HepG2 (cell line): ENCODE data around the gene DYNC2I2. TPM values are rescaled to one million over a fixed set of nuclear protein-coding genes. Genes with fewer than 3 reads are reported as not detected.

ENCODE experiments used
- ATAC-seq: fragments of 200-7000 bp; cut with Tn5 transposase; 3 replicates; pipeline ENCODE4 v1.9.1; 2020; ENCODE audit warnings: mild to moderate bottlenecking, moderate library complexity
- BruUV-seq: library from RNA; stranded (reverse); fragments of 400-500 nt; replicated peaks from 2 replicates; lab custom pipeline; 2021; lab: Mats Ljungman, UMichigan
- CTCF ChIA-PET: fragments of 300-600 bp; formaldehyde crosslinking; extraction: SDS; loops from one replicate; lab custom pipeline; 2021; ENCODE audit warnings: low total read pairs, inconsistent platforms, low intra/inter-chr PET ratio; lab: Yijun Ruan, JAX
- POLR2A ChIA-PET: fragments of 350-600 bp; sonication (Branson Sonifier 250); formaldehyde crosslinking; loops from one replicate; lab custom pipeline; 2020; ENCODE audit warnings: antibody characterized with exemption, inconsistent platforms; lab: Yijun Ruan, JAX
- DNase-seq: peaks from one replicate; pipeline ENCODE4 v3.0.0-alpha.2; 2015; ENCODE audit warnings: low spot score
- FAIRE-seq: peaks from 3 replicates; lab custom pipeline; 2011; peaks lifted over from hg19 to GRCh38; lab: Jason Lieb, UNC
- H2AFZ ChIP-seq: one replicate; pipeline ENCODE4 v1.6.1; 2011; ENCODE audit warnings: low read length, inconsistent platforms
- H3K27ac ChIP-seq: fragments of 300-600 bp; 3 replicates; pipeline ENCODE4 v1.8.0; 2011; ENCODE audit warnings: mixed run types, mild to moderate bottlenecking, mixed read lengths, low read length, inconsistent platforms; ENCODE audit not compliant: insufficient read depth; ENCODE audit errors: extremely low read length
- H3K27me3 ChIP-seq, 2 experiments: fragments of 200-600 bp in 1 of 2; 2 replicates in 1 of 2; 3 replicates in 1 of 2; pipeline versions ENCODE4 v1.6.0 to v1.8.0; 2011; ENCODE audit warnings: low read length in 2 of 2, mild to moderate bottlenecking in 2 of 2, moderate library complexity in 2 of 2, inconsistent platforms in 1 of 2; ENCODE audit not compliant: insufficient read depth in 2 of 2, control insufficient read depth in 1 of 2
- H3K36me3 ChIP-seq, 2 experiments: fragments of 200-600 bp in 1 of 2; replicated peaks in 1 of 2; 2 replicates in 1 of 2; 3 replicates in 1 of 2; pipeline versions ENCODE4 v1.5.1 to v1.8.0; 2011; ENCODE audit warnings: low read length in 2 of 2, inconsistent platforms in 1 of 2; ENCODE audit not compliant: insufficient read depth in 2 of 2, control insufficient read depth in 1 of 2
- H3K4me1 ChIP-seq: 2 replicates; pipeline ENCODE4 v1.5.1; 2012; ENCODE audit warnings: low read length, inconsistent platforms; ENCODE audit not compliant: insufficient read depth
- H3K4me2 ChIP-seq: 2 replicates; pipeline ENCODE4 v1.6.0; 2011; ENCODE audit warnings: low read depth, low read length, inconsistent platforms
- H3K4me3 ChIP-seq, 3 experiments: fragments of 200-600 bp in 1 of 3; sonication (generic), shearing (Covaris generic) in 1 of 3; replicated peaks in 1 of 3; 2 replicates each; pipeline ENCODE4 v1.5.1; 2011 to 2016; ENCODE audit warnings: low read length in 3 of 3, inconsistent platforms in 2 of 3, low read depth in 2 of 3, mild to moderate bottlenecking in 2 of 3, control low read depth in 1 of 3, mixed read lengths in 1 of 3; ENCODE audit not compliant: insufficient read depth in 1 of 3
- H3K79me2 ChIP-seq: one replicate; pipeline ENCODE4 v1.6.1; 2011; ENCODE audit warnings: low read length, inconsistent platforms; ENCODE audit not compliant: insufficient read depth
- H3K9ac ChIP-seq: 2 replicates; pipeline ENCODE4 v1.6.0; 2011; ENCODE audit warnings: mild to moderate bottlenecking, low read depth, low read length, inconsistent platforms; ENCODE audit not compliant: insufficient read depth
- H3K9me3 ChIP-seq: 2 replicates; pipeline ENCODE4 v1.5.1; 2012; ENCODE audit warnings: mild to moderate bottlenecking, low read length
- H4K20me1 ChIP-seq: 2 replicates; pipeline ENCODE4 v1.6.0; 2011; ENCODE audit warnings: inconsistent platforms, mild to moderate bottlenecking, low read length, moderate library complexity; ENCODE audit not compliant: insufficient read depth
- AGO2 ChIP-seq: fragments of 200-400 bp; formaldehyde crosslinking; optimal IDR thresholded peaks from 2 replicates; pipeline ENCODE3; 2017; ENCODE audit warnings: mild to moderate bottlenecking, low read depth, low read length, moderate library complexity
- GABPA ChIP-seq, 2 experiments: IDR thresholded peaks; 2 replicates each; pipeline ENCODE4 v1.6.1; 2011 to 2016; ENCODE audit warnings: low read depth in 2 of 2, low read length in 1 of 2, missing biosample characterization in 1 of 2, missing genetic modification characterization in 1 of 2
- MAX ChIP-seq: IDR thresholded peaks from 2 replicates; pipeline ENCODE4 v1.6.1; 2012; ENCODE audit warnings: inconsistent platforms
- RBFOX2 ChIP-seq: fragments of 200-400 bp; formaldehyde crosslinking; IDR thresholded peaks from 2 replicates; pipeline ENCODE4 v1.6.1; 2017; ENCODE audit warnings: low read depth, mild to moderate bottlenecking, low read length
- ZBTB33 ChIP-seq: sonication (generic); formaldehyde crosslinking; IDR thresholded peaks from 2 replicates; pipeline ENCODE4 v1.4.0; 2020; ENCODE audit warnings: missing genetic modification reagents
- ZNF138 ChIP-seq: sonication (generic); formaldehyde crosslinking; IDR thresholded peaks from 2 replicates; pipeline ENCODE4 v1.5.0; 2020; ENCODE audit warnings: mild to moderate bottlenecking, low read depth, missing genetic modification reagents
- WGBS: methylation state at CpG from one replicate; pipeline ENCODE4 v1.1.6; 2017; ENCODE audit warnings: low lambda C conversion rate; 5-methylcytosine and 5-hydroxymethylcytosine counted together
- in situ Hi-C: cut with HindIII; loops from 2 replicates; pipeline ENCODE4 v1.10.0; 2017; ENCODE audit warnings: low pct_unique_long_range_greater_than_20kb; ENCODE audit not compliant: extremely low pct_ligation_motif_present
- intact Hi-C: fragments of 100-400 bp; cut with micrococcal nuclease; formaldehyde crosslinking; loops from one replicate; pipeline ENCODE4 v1.10.0; 2022; ENCODE audit not compliant: unreplicated experiment
- polyA plus RNA-seq, 8 experiments: library from polyadenylated mRNA; depleted of rRNA in 3 of 8; stranded (reverse) in 7 of 8; unstranded in 1 of 8; fragments of >200 nt; fragmentation: Illumina TruSeq in 4 of 8; extraction: Trizol in 4 of 8; gene quantifications; 2 replicates each; pipeline versions ENCODE4 v1.2.1 to v1.2.3, GENCODE V29; 2011 to 2016; ENCODE audit warnings: low read depth in 4 of 8, missing spikeins in 1 of 8, mixed read lengths in 1 of 8; ENCODE audit not compliant: insufficient read depth in 1 of 8
- total RNA-seq, 5 experiments: library from RNA; depleted of rRNA; stranded (reverse); fragments of >200 nt; fragmentation: Illumina TruSeq; extraction: Trizol; gene quantifications; 2 replicates each; pipeline ENCODE4 v1.2.3, GENCODE V29; 2016; ENCODE audit warnings: low read depth in 1 of 5

Gene DYNC2I2
- total and polyA plus RNA-seq, 2 of the 13 experiments (the other 11 are each of a cell fraction or from before 2014, with no cell fraction given): 13.7 to 40.2 TPM

GRCh38 chr9:128705051-128705965, 48.7 kb upstream of the DYNC2I2 start:
- CTCF ChIA-PET: no interaction called here
- Histone ChIP-seq H3K79me2 (peaks cover 8% of the 10 kb centered on the region), H2AFZ (no peak overlapping the region), H3K27me3 (no peaks in the 10 kb centered on the region), H3K9ac (no peak overlapping the region), H3K4me1 (peaks cover 9% of the 10 kb centered on the region), H3K9me3 (no peaks in the 10 kb centered on the region), H3K27ac (no peak overlapping the region), H4K20me1 (no peaks in the 10 kb centered on the region), H3K4me2 (no peak overlapping the region), H3K36me3 (peaks cover 4 to 12% of the 10 kb centered on the region in 2 experiments; a peak in 4 of 5 replicates), H3K4me3 (no peak overlapping the region)
- TF ChIP-seq ZBTB33 (CRISPR knock-in tag): peak; percentile 51; the same call in 1 of the 2 replicates
- no peak for TF ChIP-seq GABPA (IDR thresholded peaks at IDR 0.05; ENCODE audit: low read depth, low read length)
- no peak for TF ChIP-seq GABPA (CRISPR knock-in tag; IDR thresholded peaks at IDR 0.05; ENCODE audit: low read depth)
- no peak for TF ChIP-seq ZNF138 (CRISPR knock-in tag)
- peak; percentile 52 for TF ChIP-seq AGO2
- no peak for TF ChIP-seq MAX
- TF ChIP-seq RBFOX2: 0 out of 2 replicates have a peak, but pooled peaks have one; percentile 28
- 95% methylated on average over 15 of the region's 36 CpGs for WGBS
- DNase-seq (no peak), ATAC-seq (no peak), FAIRE-seq (no peak)
- no TSS peak for BruUV-seq
- POLR2A ChIA-PET: no interaction called here
- in situ Hi-C loops: no loop called here
- intact Hi-C loops: no loop called here
